Right kidney (tissue), 9 donors: Measurements from ENCODE around the gene ANKRD36B.
"Not testable (repeated sequence)": the region's sequence is repeated elsewhere in the genome, so short reads cannot be mapped to it uniquely, and the experiment has no call there.

Source experiments
- DNase-seq: peaks from one replicate; pipeline ENCODE4 v3.0.0-alpha.2; 2016
- long read RNA-seq, 8 donors: transcript quantifications; one replicate each; lab custom pipeline, GENCODE V29; 2026

ANKRD36B gene
- long read RNA-seq, donor 1, partial matches to known transcripts: 0 of 1 reads
- long read RNA-seq, donor 1, other reads (novel, unspliced or antisense): 0 of 1 reads
- long read RNA-seq, donor 2: 0 reads
- long read RNA-seq, donor 3: 0 reads
- long read RNA-seq, donor 4, partial matches to known transcripts: 0 of 2 reads
- long read RNA-seq, donor 4, other reads (novel, unspliced or antisense): 0 of 2 reads
- long read RNA-seq, donor 5: 0 reads
- long read RNA-seq, donor 6, partial matches to known transcripts: 0 of 1 reads
- long read RNA-seq, donor 6, other reads (novel, unspliced or antisense): 0 of 1 reads
- long read RNA-seq, donor 7, partial matches to known transcripts: 0 of 2 reads
- long read RNA-seq, donor 7, other reads (novel, unspliced or antisense): 0 of 2 reads
- long read RNA-seq, donor 8, partial matches to known transcripts: 0 of 1 reads
- long read RNA-seq, donor 8, other reads (novel, unspliced or antisense): 0 of 1 reads

- peak; percentile 79 for DNase-seq
Observed at GRCh38 chr2:97589598-97590510, at the start of gene ANKRD36B. Gene ANKRD36B (minus strand): TSS chr2:97589877. CDS start chr2:97589685, 192 bp downstream.

- not testable (repeated sequence) for DNase-seq
Observed at GRCh38 chr2:97626049-97626430, 36.4 kb upstream of the ANKRD36B start.

GRCh38 chr2:97625354-97626048 lies 35.8 kb upstream of the ANKRD36B start:
- DNase-seq: not testable (repeated sequence)

GRCh38 chr2:97622976-97623375 lies 33.3 kb upstream of the ANKRD36B start:
- DNase-seq: not testable (repeated sequence)

- not testable (repeated sequence) for DNase-seq
Observed at GRCh38 chr2:97620492-97620891, 30.8 kb upstream of the ANKRD36B start.

- DNase-seq: not testable (repeated sequence)
Observed at GRCh38 chr2:97618939-97619827, 29.5 kb upstream of the ANKRD36B start.

- no peak for DNase-seq
Observed at GRCh38 chr2:97617911-97618310, 28.2 kb upstream of the ANKRD36B start.

- not testable (repeated sequence) for DNase-seq
Observed at GRCh38 chr2:97615746-97616145, 26.1 kb upstream of the ANKRD36B start.

GRCh38 chr2:97611895-97612294 lies 22.2 kb upstream of the ANKRD36B start:
- DNase-seq: not testable (repeated sequence)

- DNase-seq: not testable (repeated sequence)
Observed at GRCh38 chr2:97608745-97609144, 19.1 kb upstream of the ANKRD36B start.

GRCh38 chr2:97605524-97606339 lies 16.1 kb upstream of the ANKRD36B start:
- not testable (repeated sequence) for DNase-seq

- not testable (repeated sequence) for DNase-seq
Observed at GRCh38 chr2:97605109-97605508, 15.4 kb upstream of the ANKRD36B start.

- not testable (repeated sequence) for DNase-seq
Observed at GRCh38 chr2:97601537-97601936, 11.9 kb upstream of the ANKRD36B start.

- DNase-seq: not testable (repeated sequence)
Observed at GRCh38 chr2:97596180-97596579, 6.5 kb upstream of the ANKRD36B start.

GRCh38 chr2:97593520-97593919 lies 3.8 kb upstream of the ANKRD36B start:
- not testable (repeated sequence) for DNase-seq

GRCh38 chr2:97590515-97591394 lies 1.1 kb upstream of the ANKRD36B start:
- DNase-seq: peak; percentile 85

GRCh38 chr2:97589257-97589597 lies 450 bp downstream of the ANKRD36B start:
- DNase-seq: not testable (repeated sequence)

GRCh38 chr2:97565674-97566073 lies 24.0 kb downstream of the ANKRD36B start:
- not testable (repeated sequence) for DNase-seq

GRCh38 chr2:97552406-97552805 lies 37.3 kb downstream of the ANKRD36B start:
- DNase-seq: not testable (repeated sequence)
